ENCODE measurements around the gene CYP8B1. TPM values are rescaled to one million over a fixed set of nuclear protein-coding genes. Genes with fewer than 3 reads are reported as not detected.

The CYP8B1 gene
- total and polyA plus RNA-seq, 2 experiments from 2014 or later = not detected

DNA sequence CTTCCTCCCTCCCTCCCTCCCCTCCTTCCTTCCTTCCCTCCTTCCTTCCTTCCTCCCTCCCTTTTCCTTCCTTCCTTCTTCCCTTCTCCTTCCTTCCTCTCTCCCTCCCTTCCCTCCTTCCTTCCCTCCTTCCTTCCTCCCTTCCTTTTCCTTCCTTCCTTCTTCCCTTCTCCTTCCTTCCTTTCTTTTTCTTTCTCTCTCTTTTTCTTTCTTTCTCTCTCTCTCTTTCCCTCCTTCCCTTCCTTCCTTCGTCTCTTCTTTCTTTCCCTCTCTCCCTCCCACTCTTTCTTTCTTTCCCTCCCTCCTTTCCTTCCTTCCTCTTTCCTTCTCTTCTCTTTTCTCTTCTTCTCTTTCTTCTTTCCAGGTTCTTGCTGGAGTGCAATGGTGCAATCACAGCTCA is 28.4 kb upstream of the CYP8B1 start:
- Histone ChIP-seq H3K4me1 (ENCODE audit: insufficient read depth) (no peaks in the 10 kb centered on the region; the same call in 1 of the 2 replicates), H4K20me1 (ENCODE audit: insufficient read depth) (no peaks in the 10 kb centered on the region), H3K9me3 (ENCODE audit: low read depth) (no peaks in the 10 kb centered on the region), H3K27me3 (replicated peaks; ENCODE audit: insufficient read depth) (no peaks in the 10 kb centered on the region; the same call in 1 of the 2 replicates), H3K4me3 (no peak overlapping the region), H3K9me2 (ENCODE audit: insufficient read depth) (no peaks in the 10 kb centered on the region), H3K79me2 (ENCODE audit: insufficient read depth) (no peaks in the 10 kb centered on the region), H3F3A (ENCODE audit: insufficient read depth) (no peaks in the 10 kb centered on the region; the same call in 1 of the 2 replicates), H3K9ac (no peak overlapping the region), H3K4me2 (ENCODE audit: unreplicated experiment) (no peak overlapping the region), H3K36me3 (ENCODE audit: low read depth) (no peaks in the 10 kb centered on the region), H2AFZ (no peak overlapping the region), H3K27ac (no peak overlapping the region)
- in situ Hi-C loops (cut with MboI) = no loop called here
- no peak for DNase-seq
- no peak for TF ChIP-seq EZH2 (IDR thresholded peaks at IDR 0.05; ENCODE audit: insufficient read depth, poor library complexity, severe bottlenecking)
- no peak for TF ChIP-seq EZH2phosphoT487 (IDR thresholded peaks at IDR 0.05; ENCODE audit: insufficient read depth, low read depth)
- 63 to 88% methylated on average over 1 of the region's 1 CpG for WGBS, 2 experiments (ENCODE audit: low coverage in 1 of 2, low lambda C conversion rate in 2 of 2, missing lambda C conversion rate in 2 of 2)

DNA sequence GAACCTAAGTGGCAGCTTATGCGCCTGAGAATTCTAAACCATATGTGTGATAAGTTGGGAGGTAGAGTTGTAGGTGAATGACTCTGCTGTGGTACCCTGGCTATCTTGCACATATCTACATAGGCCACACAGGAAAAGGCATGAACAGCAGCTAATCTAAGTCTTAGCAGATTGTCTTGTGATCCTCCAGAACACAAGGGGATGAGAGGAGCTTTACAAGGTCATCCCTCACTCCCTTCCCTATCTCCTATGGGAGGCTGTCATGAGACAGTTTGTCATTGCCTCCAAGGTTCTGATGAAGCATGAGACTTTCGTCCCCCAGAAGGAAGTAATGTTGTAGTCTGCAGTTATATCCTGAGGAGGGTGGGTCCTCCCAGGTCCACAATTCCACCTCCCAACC is 26.6 kb upstream of the CYP8B1 start:
- no peaks in the 10 kb centered on the region for H4K20me1 ChIP-seq (ENCODE audit: insufficient read depth)
- in situ Hi-C loops (cut with MboI) = no loop called here
- H3K27ac ChIP-seq = no peak overlapping the region
- no peak overlapping the region for H3K9ac ChIP-seq
- H2AFZ ChIP-seq = no peak overlapping the region
- WGBS, 2 experiments (ENCODE audit: low coverage in 1 of 2, low lambda C conversion rate in 2 of 2, missing lambda C conversion rate in 2 of 2) = 73 to 82% methylated on average over 2 of the region's 2 CpGs
- no peak overlapping the region for H3K4me3 ChIP-seq
- no peaks in the 10 kb centered on the region for H3K79me2 ChIP-seq (ENCODE audit: insufficient read depth)
- TF ChIP-seq EZH2phosphoT487 (IDR thresholded peaks at IDR 0.05; ENCODE audit: insufficient read depth, low read depth) = no peak
- TF ChIP-seq EZH2 (IDR thresholded peaks at IDR 0.05; ENCODE audit: insufficient read depth, poor library complexity, severe bottlenecking) = no peak
- no peaks in the 10 kb centered on the region for H3K9me2 ChIP-seq (ENCODE audit: insufficient read depth)
- no peak for DNase-seq
- no peak overlapping the region for H3K4me2 ChIP-seq (ENCODE audit: unreplicated experiment)
- H3K9me3 ChIP-seq (ENCODE audit: low read depth) = no peaks in the 10 kb centered on the region
- H3K27me3 ChIP-seq (replicated peaks; ENCODE audit: insufficient read depth) = no peaks in the 10 kb centered on the region; the same call in 1 of the 2 replicates
- no peaks in the 10 kb centered on the region; the same call in 1 of the 2 replicates for H3F3A ChIP-seq (ENCODE audit: insufficient read depth)
- H3K4me1 ChIP-seq (ENCODE audit: insufficient read depth) = no peaks in the 10 kb centered on the region; the same call in 1 of the 2 replicates
- H3K36me3 ChIP-seq (ENCODE audit: low read depth) = no peaks in the 10 kb centered on the region

DNA sequence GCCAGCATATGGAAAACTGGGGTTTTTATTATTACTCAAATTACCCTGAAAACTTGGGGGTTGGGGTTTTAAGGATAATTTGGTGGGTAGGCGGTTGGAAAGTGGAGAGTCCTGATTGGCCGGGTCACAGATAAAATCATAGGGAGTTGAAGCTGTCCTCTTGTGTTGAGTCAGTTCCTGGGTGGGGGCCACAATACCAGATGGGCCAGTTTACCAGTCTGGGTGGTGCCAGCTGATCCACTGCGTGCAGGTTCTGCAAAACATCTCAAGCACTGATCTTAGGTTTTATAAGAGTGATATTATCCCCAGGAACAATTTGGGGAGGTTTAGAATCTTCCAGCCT is 25.4 kb upstream of the CYP8B1 start:
- no peak for DNase-seq
- no peak overlapping the region for H3K4me3 ChIP-seq
- no peak overlapping the region for H3K4me2 ChIP-seq (ENCODE audit: unreplicated experiment)
- H3K27me3 ChIP-seq (replicated peaks; ENCODE audit: insufficient read depth) = peaks cover under 1% of the 10 kb centered on the region; the same call in 1 of the 2 replicates
- no peaks in the 10 kb centered on the region for H3K36me3 ChIP-seq (ENCODE audit: low read depth)
- TF ChIP-seq EZH2phosphoT487 (IDR thresholded peaks at IDR 0.05; ENCODE audit: insufficient read depth, low read depth) (no peak), EZH2 (IDR thresholded peaks at IDR 0.05; ENCODE audit: insufficient read depth, poor library complexity, severe bottlenecking) (no peak)
- H3K9ac ChIP-seq = no peak overlapping the region
- H4K20me1 ChIP-seq (ENCODE audit: insufficient read depth) = no peaks in the 10 kb centered on the region
- no peak overlapping the region for H2AFZ ChIP-seq
- no peaks in the 10 kb centered on the region for H3K9me2 ChIP-seq (ENCODE audit: insufficient read depth)
- H3K9me3 ChIP-seq (ENCODE audit: low read depth) = no peaks in the 10 kb centered on the region
- WGBS, 2 experiments (ENCODE audit: low coverage in 1 of 2, low lambda C conversion rate in 2 of 2, missing lambda C conversion rate in 2 of 2) = 63 to 65% methylated on average over 3 of the region's 3 CpGs
- H3K27ac ChIP-seq = no peak overlapping the region
- no peaks in the 10 kb centered on the region for H3K4me1 ChIP-seq (ENCODE audit: insufficient read depth)
- H3K79me2 ChIP-seq (ENCODE audit: insufficient read depth) = no peaks in the 10 kb centered on the region
- no peaks in the 10 kb centered on the region for H3F3A ChIP-seq (ENCODE audit: insufficient read depth)
- in situ Hi-C loops (cut with MboI) = no loop called here

DNA sequence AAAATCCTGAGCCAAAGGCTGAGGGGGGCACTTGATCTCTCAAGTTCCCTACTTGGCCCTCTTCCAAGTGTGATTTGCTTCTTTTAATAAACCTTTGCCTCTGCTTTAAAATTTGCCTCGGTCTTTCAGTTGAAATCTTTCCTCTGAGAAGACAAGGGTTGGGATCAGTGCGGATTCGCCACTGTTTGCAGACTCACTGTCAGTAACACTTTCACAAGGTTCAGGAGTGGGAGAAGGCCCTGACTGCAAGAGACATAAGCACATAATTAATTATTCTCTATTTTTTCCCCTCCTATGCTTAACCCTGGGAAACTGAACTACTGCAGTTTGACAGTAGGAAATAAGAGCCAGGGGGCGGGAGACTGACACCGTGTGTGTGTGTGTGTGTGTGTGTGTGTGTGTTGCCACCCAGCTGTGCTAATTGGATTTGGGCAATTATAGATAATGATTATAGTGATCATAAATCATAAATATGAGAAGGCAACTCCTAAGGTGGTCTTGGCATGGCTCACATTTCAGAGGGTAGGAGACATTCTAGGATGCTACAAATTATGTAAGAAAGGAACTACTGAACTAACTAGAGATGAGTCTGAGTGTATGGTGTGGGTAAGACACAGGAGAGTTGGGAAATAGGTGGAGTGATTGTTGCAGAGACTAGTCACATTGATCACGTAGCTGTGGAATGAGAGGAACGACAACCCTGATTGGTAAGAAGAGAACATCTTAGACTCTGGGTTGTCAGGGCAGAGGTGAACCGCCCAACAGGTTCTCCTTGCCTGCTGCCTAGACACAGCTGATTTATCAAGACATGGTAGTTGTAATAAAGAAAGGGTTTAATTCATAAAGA is 24.8 kb upstream of the CYP8B1 start:
- no peak overlapping the region for H3K9ac ChIP-seq
- no peaks in the 10 kb centered on the region for H3F3A ChIP-seq (ENCODE audit: insufficient read depth)
- no peak overlapping the region for H3K27ac ChIP-seq
- in situ Hi-C loops (cut with MboI) = no loop called here
- no peaks in the 10 kb centered on the region for H3K36me3 ChIP-seq (ENCODE audit: low read depth)
- no peaks in the 10 kb centered on the region for H3K79me2 ChIP-seq (ENCODE audit: insufficient read depth)
- no peaks in the 10 kb centered on the region for H3K9me3 ChIP-seq (ENCODE audit: low read depth)
- no peak overlapping the region for H3K4me2 ChIP-seq (ENCODE audit: unreplicated experiment)
- no peaks in the 10 kb centered on the region for H4K20me1 ChIP-seq (ENCODE audit: insufficient read depth)
- 65 to 69% methylated on average over 8 of the region's 8 CpGs for WGBS, 2 experiments (ENCODE audit: low coverage in 1 of 2, low lambda C conversion rate in 2 of 2, missing lambda C conversion rate in 2 of 2)
- TF ChIP-seq EZH2 (IDR thresholded peaks at IDR 0.05; ENCODE audit: insufficient read depth, poor library complexity, severe bottlenecking) (no peak), EZH2phosphoT487 (IDR thresholded peaks at IDR 0.05; ENCODE audit: insufficient read depth, low read depth) (no peak)
- peaks cover 7% of the 10 kb centered on the region; the same call in 1 of the 2 replicates for H3K27me3 ChIP-seq (replicated peaks; ENCODE audit: insufficient read depth)
- no peak overlapping the region for H2AFZ ChIP-seq
- no peaks in the 10 kb centered on the region for H3K4me1 ChIP-seq (ENCODE audit: insufficient read depth)
- DNase-seq = peak; percentile 11
- no peak overlapping the region for H3K4me3 ChIP-seq
- H3K9me2 ChIP-seq (ENCODE audit: insufficient read depth) = no peaks in the 10 kb centered on the region
